ENCODE results near the gene MAD1L1.
A peak's percentile ranks its signal among the peaks of the same experiment; 100 is the strongest.

The MAD1L1 gene

DNA sequence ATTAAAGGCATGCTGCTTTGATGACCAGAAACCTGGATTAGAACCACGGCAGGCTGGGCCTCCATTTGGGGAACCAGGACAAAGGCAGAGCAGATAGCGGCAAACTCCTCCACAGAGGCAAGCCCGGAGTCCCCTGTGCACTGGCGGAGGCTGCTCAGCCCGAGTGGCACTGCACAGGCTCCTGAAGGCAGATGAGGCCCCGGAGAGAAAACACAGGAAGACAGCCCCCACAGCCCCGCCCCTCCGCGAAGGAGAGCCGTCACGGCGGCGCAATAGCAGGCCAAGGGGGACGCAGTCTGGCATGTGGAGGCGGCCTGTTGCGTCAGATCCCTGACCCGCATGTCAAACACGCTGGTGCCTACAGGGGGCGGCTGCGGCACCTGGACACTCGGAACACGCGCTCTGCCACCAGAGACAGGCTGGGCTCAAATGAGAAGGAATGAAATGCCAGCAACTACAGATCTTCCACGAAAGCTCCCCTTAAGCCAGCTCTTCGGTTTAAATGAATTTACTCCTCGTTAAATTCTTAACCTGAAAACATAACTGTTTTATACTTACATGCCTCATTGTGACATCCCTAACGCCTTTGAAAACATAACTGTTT, 128.5 kb downstream of the MAD1L1 start:
- DNase-seq (ENCODE audit: low spot score): peak; percentile 99

GRCh38 chr7:2103071-2103898, 129.5 kb downstream of the MAD1L1 start:
- DNase-seq (ENCODE audit: low spot score): no peak

DNA sequence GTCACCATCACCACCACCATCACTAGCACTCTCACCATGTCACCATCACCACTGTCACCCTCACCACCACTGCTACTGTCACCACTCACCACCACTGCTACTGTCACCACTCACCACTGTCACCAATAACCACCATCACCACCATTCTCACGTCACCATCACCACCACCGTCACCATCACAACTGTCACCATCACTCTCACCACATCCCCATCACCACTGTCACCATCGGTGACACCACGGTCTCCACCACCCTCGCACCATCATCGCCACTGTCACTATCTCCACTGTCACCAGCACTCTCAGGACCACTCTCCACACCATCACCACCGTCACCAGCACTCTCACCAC, 130.4 kb downstream of the MAD1L1 start:
- DNase-seq (ENCODE audit: low spot score): no peak

GRCh38 chr7:2101630-2102374, 130.9 kb downstream of the MAD1L1 start:
- no peak for DNase-seq (ENCODE audit: low spot score)

DNA sequence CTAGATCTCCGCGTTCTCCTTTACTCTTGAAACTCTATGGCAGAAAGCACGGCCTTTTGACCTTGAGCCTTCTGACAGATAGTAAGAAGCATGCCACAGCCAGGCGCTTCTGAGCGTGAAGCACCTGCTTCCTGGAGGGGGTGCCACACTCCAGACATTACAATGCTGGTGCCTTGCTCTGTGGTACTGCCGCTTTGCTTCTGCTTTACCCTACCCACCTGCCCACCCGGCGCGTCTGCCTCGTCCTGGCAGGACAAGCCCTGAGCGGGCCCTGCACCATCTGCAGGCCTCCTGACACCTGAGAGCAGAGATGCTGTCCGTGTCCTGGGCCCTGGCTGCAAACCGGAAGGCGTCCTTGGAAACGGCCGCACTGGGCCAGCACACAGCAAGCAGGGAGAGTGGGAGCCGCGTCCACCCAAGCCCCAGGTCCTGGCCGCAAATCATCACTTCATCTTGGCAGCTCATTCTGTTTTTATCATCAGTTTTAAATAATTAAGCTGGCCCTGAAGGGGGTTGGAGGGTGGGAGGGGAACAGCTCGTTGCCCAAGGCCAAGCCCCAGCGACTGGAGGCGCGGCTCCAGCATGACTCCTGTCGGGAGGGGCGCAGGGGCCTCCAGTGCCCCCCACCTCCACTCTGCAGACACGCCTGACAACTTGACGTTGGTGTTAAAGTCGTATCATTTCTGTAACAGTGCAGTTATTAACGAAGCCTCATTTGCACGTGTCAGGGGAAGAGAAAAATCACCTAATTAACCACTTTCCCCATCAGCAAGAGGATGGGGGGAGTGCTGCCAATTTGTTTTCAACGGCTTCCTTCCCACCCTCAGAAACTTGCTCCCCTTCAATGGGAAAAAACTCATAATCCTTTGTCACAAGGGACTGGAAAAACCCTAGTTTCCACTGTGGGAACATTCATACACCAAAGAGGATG, 132.2 kb downstream of the MAD1L1 start:
- DNase-seq (ENCODE audit: low spot score): no peak

DNA sequence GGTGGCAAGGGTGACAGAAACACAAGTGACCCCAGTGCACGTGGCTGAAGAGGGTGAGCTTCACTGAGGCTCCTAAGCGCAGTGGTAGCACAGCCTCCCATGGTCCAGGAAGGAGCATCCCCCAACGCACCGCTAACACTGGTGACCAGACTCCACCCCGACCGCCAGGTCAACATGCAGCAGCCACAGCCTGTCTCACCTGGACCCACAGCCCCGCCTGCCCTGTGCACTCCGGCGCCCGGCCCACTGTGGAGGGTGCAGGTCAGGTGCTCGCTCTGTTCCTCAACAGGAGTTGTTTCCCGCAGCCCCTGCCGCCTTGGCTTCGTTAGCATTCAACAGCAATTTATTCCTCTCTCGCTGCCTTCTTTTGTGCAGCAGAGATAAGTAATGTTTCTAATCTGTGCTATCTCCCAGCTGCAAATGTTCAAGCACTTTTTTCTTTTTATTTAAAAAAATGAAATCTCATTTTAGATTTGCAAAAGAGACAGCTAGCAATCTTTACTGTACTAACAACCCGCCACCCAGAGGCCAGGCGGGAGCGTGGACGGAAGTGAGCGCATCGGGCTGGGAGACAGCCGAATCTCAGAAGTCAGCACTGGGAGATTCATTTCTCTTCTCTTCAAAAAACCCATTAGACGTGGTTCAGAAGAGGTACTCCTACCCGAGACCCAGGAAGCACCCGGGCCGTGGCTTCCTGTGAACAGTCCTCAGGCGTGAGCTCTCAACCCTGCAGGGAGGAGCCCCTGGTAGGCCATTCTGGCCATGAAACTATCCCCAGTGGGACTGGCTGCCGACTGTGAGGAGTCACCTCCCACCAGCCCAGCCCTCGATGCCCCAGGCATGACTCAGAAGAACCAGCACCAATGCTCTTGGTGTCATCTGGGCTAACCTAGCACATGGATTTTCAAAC, 133.4 kb downstream of the MAD1L1 start:
- peak; percentile 88 for DNase-seq (ENCODE audit: low spot score)

GRCh38 chr7:2098496-2098895, 134.2 kb downstream of the MAD1L1 start:
- no peak for DNase-seq (ENCODE audit: low spot score)

DNA sequence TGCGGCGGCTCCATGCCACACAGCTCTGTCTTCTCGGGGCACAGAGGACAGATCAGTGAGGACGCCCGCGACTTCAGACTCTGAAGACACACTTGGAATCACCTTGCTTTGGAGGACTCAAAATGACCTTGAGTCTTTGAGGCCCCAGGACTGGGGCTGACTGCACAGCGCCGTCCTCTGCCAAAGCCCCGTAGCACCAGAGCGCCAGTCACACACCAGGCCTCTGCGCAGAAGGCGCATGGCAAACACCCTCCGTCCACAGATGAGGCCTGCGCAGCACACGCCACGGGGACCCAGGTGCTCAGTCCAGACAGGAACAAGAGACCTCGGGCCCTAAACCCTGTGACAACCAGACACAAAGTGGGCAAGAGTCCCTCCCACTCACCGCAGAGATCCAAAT, 134.7 kb downstream of the MAD1L1 start:
- DNase-seq (ENCODE audit: low spot score): no peak

DNA sequence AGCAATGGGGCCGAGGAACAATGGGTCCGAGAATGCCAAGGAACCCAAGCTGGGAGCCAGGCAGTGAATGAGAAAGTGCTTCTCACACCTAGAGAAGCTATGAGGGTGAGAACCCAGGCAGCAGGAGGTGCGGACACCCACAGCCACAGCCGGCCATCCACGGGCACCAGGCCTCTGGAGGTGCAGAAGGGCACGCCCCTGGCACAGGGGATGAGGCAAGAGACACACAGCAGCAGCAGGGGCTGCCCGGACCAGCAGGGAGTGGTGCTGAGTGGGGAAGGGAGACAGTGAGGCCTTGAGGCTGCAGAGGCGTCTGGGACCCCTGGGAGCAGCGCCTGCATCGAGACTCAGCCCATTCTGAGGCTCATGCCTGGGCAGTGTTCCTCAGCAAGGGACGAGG, 135.3 kb downstream of the MAD1L1 start:
- DNase-seq (ENCODE audit: low spot score): no peak

DNA sequence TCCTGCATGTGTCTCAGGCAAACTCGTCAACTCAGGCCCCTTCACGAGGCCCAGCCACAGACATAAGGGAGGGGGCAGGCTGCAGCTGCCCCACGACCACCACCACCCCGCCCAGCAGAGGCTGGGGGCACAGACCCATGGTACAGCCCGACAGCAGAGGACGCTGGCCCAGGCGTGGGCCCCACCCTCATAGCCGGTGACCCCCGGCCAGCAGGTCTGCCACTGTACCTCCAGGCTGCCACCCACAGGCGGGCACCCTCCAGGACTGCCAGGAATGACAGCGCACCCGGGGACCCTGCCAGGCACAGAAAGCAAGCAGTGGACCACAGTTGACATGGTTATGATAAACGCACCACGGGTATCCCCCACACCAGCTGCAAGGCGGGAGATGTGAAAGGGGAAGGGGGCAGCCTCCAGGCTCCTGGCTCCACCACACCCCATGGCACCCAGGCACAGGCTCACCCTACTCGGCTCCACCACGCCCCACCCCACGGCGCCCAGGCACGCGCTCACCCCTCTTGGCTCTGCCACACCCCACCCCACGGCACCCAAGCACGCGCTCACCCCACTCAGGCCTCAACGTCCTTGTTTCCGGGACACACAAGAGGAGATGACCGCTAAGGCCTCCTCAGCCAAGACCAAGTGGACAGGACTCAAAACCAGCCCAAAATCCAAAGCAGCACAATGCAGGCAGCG, 135.9 kb downstream of the MAD1L1 start:
- DNase-seq (ENCODE audit: low spot score): no peak

DNA sequence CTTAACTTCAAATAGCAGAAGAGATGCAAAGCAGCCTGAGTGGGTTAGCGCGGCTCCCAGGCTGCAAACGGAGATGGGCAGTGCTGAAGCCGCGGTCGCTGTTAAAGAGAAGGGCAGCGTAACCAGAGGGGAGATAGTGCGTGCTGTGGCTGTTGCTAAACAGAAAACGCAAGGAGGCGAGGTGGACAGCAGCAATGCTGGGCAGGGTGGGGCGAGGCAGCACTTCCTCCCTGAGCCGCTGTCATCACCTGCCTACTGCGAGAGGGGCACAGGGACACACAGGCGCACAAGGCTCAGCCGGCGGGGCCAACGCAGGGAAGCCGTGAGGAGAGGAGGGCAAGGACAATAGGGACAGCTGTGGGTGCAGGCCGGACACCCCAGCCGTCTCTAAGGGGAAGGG, 137.3 kb downstream of the MAD1L1 start:
- DNase-seq (ENCODE audit: low spot score): no peak

DNA sequence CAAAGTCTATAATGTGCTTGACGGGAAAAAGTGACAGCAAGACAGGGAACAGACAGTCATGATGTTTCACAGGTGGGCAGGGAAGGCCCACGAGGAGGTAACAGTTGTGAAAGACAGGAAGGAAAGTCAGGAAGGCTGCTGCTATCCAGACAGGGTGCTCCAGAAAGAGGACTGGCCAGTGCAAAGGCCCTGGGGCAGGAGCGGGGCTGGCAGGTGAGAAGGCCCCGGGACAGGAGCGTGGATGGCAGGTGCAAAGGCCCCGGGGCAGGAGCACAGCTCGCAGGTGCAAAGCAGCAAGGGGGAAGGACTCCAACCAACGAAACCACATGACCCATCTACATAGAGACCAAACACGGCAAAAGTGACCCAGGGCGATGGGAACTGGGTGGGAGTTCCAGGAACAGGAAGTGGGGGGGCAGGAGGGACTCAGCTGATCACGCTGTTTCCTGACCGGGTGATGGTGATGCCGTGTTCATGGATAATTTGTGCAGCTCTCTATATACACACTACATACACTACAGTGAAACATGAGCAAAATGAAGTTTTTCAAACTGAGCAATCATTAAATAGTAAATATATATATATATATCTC, 138.2 kb downstream of the MAD1L1 start:
- DNase-seq (ENCODE audit: low spot score): no peak

GRCh38 chr7:2093843-2094220, 138.9 kb downstream of the MAD1L1 start:
- DNase-seq (ENCODE audit: low spot score): no peak

DNA sequence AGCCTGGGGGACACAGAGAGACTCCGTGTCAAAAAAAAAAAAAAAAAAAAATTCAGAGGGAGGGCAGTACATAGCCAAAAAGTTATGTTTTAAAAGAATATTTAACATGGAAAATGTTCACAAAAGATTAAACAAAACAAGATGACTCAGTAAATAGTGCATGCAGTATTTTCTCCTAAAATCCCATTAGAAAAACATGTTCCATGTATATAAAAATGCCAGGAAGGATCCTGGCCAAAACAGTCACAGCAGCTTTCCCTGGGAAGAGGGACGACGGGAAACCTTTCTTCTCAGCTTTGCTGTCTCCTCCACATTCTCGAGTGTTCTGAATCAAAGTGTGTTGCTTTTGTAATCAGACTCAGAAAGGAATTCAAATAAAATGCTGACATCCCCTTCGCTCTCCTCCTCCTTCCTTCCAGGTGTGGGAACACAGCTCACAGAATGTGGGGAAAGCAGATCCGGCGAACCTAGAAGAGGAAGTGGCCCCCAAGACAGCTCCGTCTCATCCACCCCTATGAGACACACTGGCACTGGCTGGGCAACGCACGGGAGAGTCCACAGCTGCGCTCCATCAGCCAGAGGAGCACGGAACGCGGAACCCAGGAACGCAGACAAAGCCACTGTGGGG, 139.4 kb downstream of the MAD1L1 start:
- no peak for DNase-seq (ENCODE audit: low spot score)

GRCh38 chr7:2092279-2092678, 140.5 kb downstream of the MAD1L1 start:
- no peak for DNase-seq (ENCODE audit: low spot score)

DNA sequence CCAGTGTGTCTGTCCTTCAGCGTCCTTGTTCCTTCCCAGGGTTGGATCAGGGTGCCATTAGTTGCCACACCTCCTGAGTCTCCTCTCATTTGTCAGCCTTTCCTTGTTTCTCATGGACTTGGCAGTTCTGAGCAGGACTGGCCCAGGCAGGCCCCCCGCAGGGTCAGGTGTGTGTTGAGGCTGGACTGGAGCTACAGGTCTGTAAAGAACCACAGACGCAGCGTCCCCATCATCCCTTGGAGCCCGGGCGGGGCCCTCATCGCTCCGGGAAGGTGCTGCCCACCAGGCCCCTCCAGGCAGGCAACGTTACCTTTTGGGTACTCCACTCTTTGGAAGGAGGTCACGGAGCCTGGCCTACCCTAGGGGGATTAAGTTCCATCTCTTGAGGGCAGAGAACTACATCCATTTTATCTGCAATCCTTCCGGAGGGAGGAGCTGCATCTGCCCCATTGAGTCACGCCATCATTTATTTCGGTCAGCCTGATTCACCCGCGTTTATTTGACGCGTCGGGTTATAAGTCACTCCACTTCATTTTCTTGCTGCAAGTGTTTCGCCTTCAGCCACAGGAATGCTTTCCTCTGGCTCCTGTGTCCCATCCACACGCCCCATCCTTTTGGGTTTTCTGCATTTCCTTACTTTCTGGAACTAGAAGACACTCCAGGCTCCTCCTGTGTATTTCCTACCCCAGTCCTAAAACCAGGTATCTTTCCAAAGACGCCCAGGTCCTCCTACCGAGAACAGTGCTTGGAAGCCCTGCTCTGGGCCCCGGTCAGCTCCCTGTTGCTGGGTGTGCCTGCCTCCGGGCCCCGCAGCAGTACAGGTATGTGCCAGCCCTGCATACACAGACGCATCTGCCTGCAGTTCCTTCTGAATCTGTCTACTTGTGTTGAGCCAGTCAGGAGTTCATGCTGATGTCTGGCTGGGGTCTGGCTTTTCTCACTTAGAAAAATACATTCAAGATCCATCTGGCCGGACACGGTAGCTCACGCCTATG, 141.9 kb downstream of the MAD1L1 start:
- DNase-seq (ENCODE audit: low spot score): no peak

DNA sequence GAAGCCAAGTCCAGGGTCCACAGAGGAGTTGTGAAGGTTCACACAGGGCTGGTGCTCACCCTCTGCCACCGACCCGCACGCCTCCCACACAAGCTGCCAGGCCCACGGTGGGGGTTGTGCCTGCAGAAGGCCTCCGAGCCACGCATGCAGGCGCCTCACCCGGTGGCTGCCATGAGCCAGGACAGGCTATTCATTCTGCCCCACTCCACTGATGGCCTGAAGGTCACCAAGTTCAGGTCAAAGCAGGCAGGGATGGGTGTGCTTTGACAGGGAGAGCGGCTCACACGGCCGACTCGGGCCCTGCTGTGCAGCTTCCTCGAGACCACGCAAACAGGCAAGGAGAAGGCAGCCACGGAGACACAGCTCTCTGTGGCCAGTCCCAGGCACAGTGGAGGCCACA, 143.9 kb downstream of the MAD1L1 start:
- no peak for DNase-seq (ENCODE audit: low spot score)

DNA sequence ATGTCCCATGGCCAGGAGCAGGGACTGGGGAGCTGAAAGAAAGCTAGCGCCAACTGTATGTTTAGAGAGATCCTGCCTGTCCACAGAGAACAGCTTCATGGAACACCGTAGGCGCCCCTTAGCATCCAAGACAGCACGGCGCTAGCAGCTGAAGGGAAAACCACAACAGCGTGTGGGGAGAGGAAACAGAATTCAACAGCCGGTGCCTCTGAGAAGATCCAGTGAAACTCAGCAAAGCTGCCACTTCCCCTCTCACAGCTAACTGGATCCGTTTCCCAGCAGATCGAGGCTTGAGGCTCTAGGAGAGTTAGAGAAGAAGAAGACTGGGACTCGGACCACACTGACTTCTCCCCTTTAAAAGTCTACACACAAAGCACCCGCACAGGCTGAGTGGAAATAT, 145.0 kb downstream of the MAD1L1 start:
- DNase-seq (ENCODE audit: low spot score): no peak
